ENCODE measurements around the gene BBS2. TPM values are rescaled to one million over a fixed set of nuclear protein-coding genes. Genes with fewer than 3 reads are reported as not detected.

Gene BBS2
- total RNA-seq, 2 donors from 2014 or later: 14.3 to 19.1 TPM

GRCh38 chr16:56448005-56448404 lies 71.8 kb downstream of the BBS2 start:
- Histone ChIP-seq H3K4me3 (no peak overlapping the region), H3K36me3 (replicated peaks in 1 of 2; ENCODE audit: insufficient read depth in 1 of 2, low read depth in 2 of 2) (no peaks in the 10 kb centered on the region), H3K27ac (no peak overlapping the region), H3K9me3 (no peaks in the 10 kb centered on the region), H3K4me1 (peaks cover 42% of the 10 kb centered on the region), H3K27me3 (no peaks in the 10 kb centered on the region)
- TF ChIP-seq POLR2A (IDR thresholded peaks at IDR 0.05) (no peak), CTCF (IDR thresholded peaks at IDR 0.05) (no peak)
- no peak for DNase-seq
- ATAC-seq: no peak
- intact Hi-C loops (cut with DNase I): no loop called here

- no peak for DNase-seq
- intact Hi-C loops (cut with DNase I): no loop called here
- ATAC-seq: no peak
- Histone ChIP-seq H3K36me3 (replicated peaks in 1 of 2; ENCODE audit: insufficient read depth in 1 of 2, low read depth in 2 of 2) (no peaks in the 10 kb centered on the region), H3K4me1 (peaks cover 35% of the 10 kb centered on the region), H3K4me3 (no peak overlapping the region), H3K9me3 (no peaks in the 10 kb centered on the region), H3K27me3 (no peaks in the 10 kb centered on the region), H3K27ac (no peak overlapping the region)
- WGBS, 2 donors: 63 to 83% methylated on average over 2 of the region's 2 CpGs
- no peak for TF ChIP-seq POLR2A (IDR thresholded peaks at IDR 0.05)
- no peak for TF ChIP-seq CTCF (IDR thresholded peaks at IDR 0.05)
These were observed 72.5 kb downstream of the BBS2 start for GRCh38 chr16:56447286-56447685.

- Histone ChIP-seq H3K9me3 (no peaks in the 10 kb centered on the region), H3K27me3 (no peaks in the 10 kb centered on the region), H3K27ac (no peak overlapping the region), H3K4me3 (no peak overlapping the region), H3K4me1 (no peaks in the 10 kb centered on the region), H3K36me3 (replicated peaks in 1 of 2; ENCODE audit: insufficient read depth in 1 of 2, low read depth in 2 of 2) (peaks cover 0 to 7% of the 10 kb centered on the region in 2 donors)
- no peak for DNase-seq
- intact Hi-C loops (cut with DNase I): no loop called here
- TF ChIP-seq POLR2A (IDR thresholded peaks at IDR 0.05): no peak
- no peak for TF ChIP-seq CTCF (IDR thresholded peaks at IDR 0.05)
- no peak for ATAC-seq
- WGBS, 2 donors: 80 to 95% methylated on average over 1 of the region's 1 CpG
These were observed 81.8 kb downstream of the BBS2 start for GRCh38 chr16:56438038-56438437.

GRCh38 chr16:56436258-56436657 lies 83.6 kb downstream of the BBS2 start:
- ATAC-seq: no peak
- no peak for TF ChIP-seq CTCF (IDR thresholded peaks at IDR 0.05)
- TF ChIP-seq POLR2A (IDR thresholded peaks at IDR 0.05): no peak

More at GRCh38 chr16:56436258-56436657, 83.6 kb downstream of the BBS2 start:
- H3K27me3 ChIP-seq: no peaks in the 10 kb centered on the region
- DNase-seq: no peak
- H3K4me3 ChIP-seq: no peak overlapping the region
- no peaks in the 10 kb centered on the region for H3K9me3 ChIP-seq
- no peak overlapping the region for H3K27ac ChIP-seq
- intact Hi-C loops (cut with DNase I): no loop called here
- H3K4me1 ChIP-seq: no peaks in the 10 kb centered on the region
- H3K36me3 ChIP-seq (replicated peaks in 1 of 2; ENCODE audit: insufficient read depth in 1 of 2, low read depth in 2 of 2): peaks cover 0 to 7% of the 10 kb centered on the region in 2 donors

Other genes starting within 250 kb of the BBS2 start
- 100 to 1,000 TPM in 1 of 2 donors, 10 to 100 TPM in 1; 87.7 to 130 TPM for gene AMFR, start 94.5 kb downstream of the BBS2 start, total RNA-seq
- 10 to 100 TPM in 1 of 2 donors, 1 to 10 TPM in 1; 9.2 to 24.6 TPM for gene NUDT21, start 68.7 kb downstream of the BBS2 start, total RNA-seq
- 10 to 100 TPM in 1 of 2 donors, 1 to 10 TPM in 1; 6.6 to 15.6 TPM for gene OGFOD1, start 68.5 kb downstream of the BBS2 start, total RNA-seq
- gene MT4, start 45.0 kb upstream of the BBS2 start, total RNA-seq: not detected
- gene MT3, start 69.5 kb upstream of the BBS2 start, total RNA-seq: not detected
- 100 to 1,000 TPM in 1 of 2 donors, 10 to 100 TPM in 1; 20.0 to 211 TPM for gene MT2A, start 88.6 kb upstream of the BBS2 start, total RNA-seq
- 100 to 1,000 TPM in 1 of 2 donors, 10 to 100 TPM in 1; 99.9 to 679 TPM for gene MT1E, start 105.8 kb upstream of the BBS2 start, total RNA-seq
- gene MT1M, start 112.6 kb upstream of the BBS2 start, total RNA-seq: 100 to 1,000 TPM in 1 of 2 donors, 1 to 10 TPM in 1; 9.6 to 112 TPM
- 100 to 1,000 TPM in 1 of 2 donors, not detected in 1; 268 TPM for gene MT1A, start 118.6 kb upstream of the BBS2 start, total RNA-seq
- gene MT1B, start 131.9 kb upstream of the BBS2 start, total RNA-seq: not detected
- gene MT1F, start 137.9 kb upstream of the BBS2 start, total RNA-seq: 10 to 100 TPM; 27.5 to 92.0 TPM
- gene MT1G, start 148.0 kb upstream of the BBS2 start, total RNA-seq: 100 to 1,000 TPM in 1 of 2 donors, 10 to 100 TPM in 1; 95.2 to 413 TPM
- gene MT1H, start 149.8 kb upstream of the BBS2 start, total RNA-seq: 1 to 10 TPM; 4.9 to 8.8 TPM
- 1,000 to 10,000 TPM in 1 of 2 donors, 100 to 1,000 TPM in 1; 430 to 1,140 TPM for gene MT1X, start 162.4 kb upstream of the BBS2 start, total RNA-seq
- 10 to 100 TPM; 12.2 to 19.1 TPM for gene NUP93, start 210.1 kb upstream of the BBS2 start, total RNA-seq

All from body of pancreas (tissue), 4 donors.